Fibroblast of gingiva (primary cell): Measurements from ENCODE around the gene IFITM10.
A peak's percentile ranks its signal among the peaks of the same experiment; 100 is the strongest.

ENCODE experiments used
- DNase-seq: peaks from one replicate; pipeline ENCODE4 v3.0.0-alpha.2; 2011; ENCODE audit warnings: low read depth

Gene IFITM10

GRCh38 chr11:1750481-1750839 is at the start of gene IFITM10:
Gene IFITM10, minus strand, starts transcription at chr11:1750595. Its CDS starts 153 bp downstream, at chr11:1750442.
- no peak for DNase-seq

- DNase-seq = no peak
These were observed 47.2 kb upstream of the IFITM10 start for GRCh38 chr11:1797391-1798125.

GRCh38 chr11:1796413-1797011 is 46.1 kb upstream of the IFITM10 start:
- DNase-seq = no peak

DNA sequence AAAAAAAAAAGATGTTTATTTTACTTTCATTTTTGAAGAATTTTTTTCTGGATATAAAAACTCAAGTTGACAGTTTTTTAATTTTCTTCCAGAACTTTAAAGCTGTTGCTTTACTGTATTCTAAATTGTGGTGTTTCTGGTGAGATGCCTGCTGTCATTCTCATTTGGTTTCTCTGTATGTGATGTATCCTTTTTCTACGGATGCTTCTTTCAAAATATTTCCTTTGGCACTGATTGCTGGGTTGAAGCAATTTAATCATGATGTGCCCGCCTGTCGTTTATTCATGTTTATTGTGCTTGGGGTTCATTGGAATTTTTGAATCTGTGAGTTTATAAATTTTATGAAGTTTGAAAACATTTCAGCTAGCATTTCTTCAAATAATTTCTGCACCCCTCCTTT is 42.7 kb upstream of the IFITM10 start:
- peak; percentile 63 for DNase-seq

GRCh38 chr11:1792461-1792860 is 42.1 kb upstream of the IFITM10 start:
- DNase-seq = no peak

GRCh38 chr11:1791912-1792311 is 41.5 kb upstream of the IFITM10 start:
- DNase-seq = no peak

DNA sequence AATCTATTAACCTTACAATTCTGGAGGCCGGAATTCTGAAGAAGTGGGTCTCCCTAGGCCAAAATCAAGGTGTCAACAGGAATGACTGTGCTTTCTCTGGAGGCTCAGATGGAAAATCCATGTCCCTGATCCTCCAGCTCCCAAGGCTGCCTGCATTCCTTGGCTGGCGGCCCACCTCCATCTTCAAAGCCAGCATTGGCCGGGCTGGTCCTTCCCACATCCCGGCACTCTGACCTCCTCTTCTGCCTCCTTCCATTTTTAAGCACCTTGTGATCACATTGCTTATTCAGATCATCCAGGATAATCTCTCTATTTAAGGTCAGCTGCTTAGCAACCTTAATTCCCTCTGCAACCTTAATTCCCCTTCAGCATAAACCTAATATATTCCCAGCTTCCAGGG is 36.1 kb upstream of the IFITM10 start:
- no peak for DNase-seq

- peak; percentile 55 for DNase-seq
These were observed 35.5 kb upstream of the IFITM10 start for GRCh38 chr11:1785749-1786413.

GRCh38 chr11:1784761-1785650 is 34.6 kb upstream of the IFITM10 start:
- DNase-seq = no peak

DNA sequence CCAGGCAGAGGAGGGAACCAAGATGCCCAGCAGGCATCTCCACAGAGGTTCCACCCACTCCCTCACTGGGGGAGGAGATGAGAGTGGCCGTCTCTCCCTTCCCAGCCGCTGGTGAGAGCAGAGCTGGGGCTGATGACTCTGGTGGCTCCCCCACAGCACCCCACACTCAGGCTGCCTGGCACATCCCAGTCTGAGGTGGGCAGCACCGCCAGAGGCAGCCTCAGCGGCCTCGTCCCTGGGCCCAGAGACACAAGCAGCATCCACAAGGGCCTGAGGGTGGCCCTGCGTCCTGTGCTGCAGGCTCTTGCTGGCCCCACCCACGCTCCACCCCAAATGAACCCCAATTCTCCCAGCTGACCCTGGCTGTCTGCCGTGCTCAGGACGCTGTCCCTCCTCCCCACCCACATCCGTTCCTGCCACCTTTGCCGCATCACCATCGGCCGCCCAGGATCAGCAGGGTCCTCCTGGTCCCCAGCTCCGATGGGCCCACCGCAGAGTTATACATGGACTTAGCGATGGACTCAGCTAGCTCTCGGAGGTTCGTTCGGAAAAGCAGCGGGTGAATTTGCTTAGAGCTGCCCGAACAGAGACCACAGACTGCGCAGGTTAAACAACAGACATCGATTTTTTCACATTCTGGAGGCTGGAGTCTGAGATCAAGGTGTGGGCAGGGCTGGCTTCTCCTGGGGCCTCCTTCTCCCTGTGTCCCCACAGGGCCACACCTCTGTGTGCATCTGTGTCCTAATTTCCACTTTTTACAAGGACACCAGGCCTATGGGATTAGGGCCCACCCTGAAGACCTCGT is 33.5 kb upstream of the IFITM10 start:
- no peak for DNase-seq

DNA sequence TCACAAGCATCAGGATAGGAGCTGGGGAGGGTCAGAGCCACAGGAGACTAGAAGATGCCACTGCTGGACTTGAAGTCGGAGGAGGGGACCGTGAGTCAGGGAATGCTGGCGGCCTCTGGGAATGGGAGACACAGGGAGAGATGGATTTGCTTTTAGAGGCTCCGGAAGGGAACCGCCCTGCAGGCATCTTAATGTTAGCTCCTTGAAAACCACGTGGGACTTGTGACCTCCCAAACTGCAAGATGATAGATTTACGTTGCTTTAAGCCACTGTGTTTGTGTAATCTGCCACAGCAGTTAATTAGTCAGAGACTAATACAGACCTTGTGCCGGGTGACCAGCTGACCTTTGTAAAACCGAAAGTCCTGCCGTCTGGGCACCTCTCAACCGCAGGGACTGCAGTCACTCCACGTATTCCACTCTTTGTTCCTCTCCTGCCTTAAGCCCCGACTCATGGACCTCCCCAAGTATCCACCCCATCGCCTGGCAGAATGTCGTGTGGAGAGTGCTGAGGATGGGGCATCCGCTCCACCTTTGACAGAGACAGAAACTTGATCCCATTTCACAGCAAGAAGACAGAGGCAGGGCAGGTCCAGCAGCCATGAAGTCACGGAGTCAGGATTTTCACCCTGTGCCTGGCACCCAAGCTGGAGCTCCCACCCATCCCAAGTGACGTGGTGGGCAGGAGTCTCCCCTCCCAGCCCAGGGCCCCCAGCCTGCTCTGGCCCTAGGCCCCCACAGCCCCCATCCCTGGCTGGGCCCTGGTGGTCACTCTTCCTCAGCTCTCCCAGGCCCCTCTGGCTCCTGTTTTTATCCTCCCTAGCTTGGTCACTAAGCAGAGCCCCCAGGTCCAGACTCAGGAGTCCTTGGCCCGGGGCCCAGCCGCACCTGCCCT is 32.7 kb upstream of the IFITM10 start:
- no peak for DNase-seq

GRCh38 chr11:1782031-1782590 is 31.7 kb upstream of the IFITM10 start:
- DNase-seq = no peak

- no peak for DNase-seq
These were observed 31.2 kb upstream of the IFITM10 start for GRCh38 chr11:1781593-1781975.

DNA sequence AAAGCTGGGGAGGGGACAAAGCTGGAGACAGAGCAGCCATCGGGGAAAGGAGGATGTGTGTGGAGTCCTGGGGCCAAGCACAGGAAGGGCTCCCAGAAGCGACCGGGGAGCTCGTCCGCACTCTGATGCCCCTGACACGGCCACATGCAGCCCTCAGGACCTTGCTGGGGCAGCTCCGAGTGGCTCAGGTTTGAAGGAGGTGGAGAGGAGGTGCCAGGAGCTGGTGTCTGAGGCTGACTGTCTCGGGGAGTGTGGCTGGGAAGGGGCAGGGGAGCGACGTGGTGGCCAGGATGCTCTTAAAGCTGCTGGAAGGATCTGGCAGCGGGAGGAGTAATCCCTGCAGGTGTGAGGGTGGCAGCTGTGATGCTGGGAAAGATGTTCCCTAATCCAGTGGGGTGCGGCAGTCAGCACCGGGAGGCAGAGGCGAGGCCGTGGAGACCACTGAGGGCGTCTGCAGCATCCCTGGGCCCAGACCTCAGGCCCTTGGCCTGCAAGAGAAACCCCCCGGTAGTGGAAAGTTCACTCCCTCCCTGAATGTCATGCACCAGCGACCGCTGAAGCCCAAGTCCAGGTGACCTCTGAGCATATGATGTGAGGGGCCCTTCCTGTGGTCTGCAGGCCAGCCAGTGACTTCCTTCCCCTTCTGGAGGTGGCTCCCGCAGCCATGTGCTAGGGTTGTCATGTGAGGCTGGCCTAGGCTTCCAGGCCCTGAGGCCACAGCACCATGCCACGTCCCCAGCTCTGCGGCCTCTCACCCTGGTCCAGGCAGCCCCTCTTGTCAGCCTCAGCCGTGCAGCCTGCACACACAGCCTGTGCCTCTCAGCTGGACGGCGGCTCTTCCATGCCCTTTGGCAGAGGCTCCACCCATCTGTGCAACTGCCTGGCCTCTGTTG is 30.6 kb upstream of the IFITM10 start:
- DNase-seq = no peak

GRCh38 chr11:1779806-1780699 is 29.7 kb upstream of the IFITM10 start:
- DNase-seq = no peak

- no peak for DNase-seq
These were observed 28.8 kb upstream of the IFITM10 start for GRCh38 chr11:1779034-1779805.
